ENCODE results near the gene TRMT11.

Gene TRMT11

GRCh38 chr6:125962900-125963497, 23.3 kb upstream of the TRMT11 start:
- TF ChIP-seq CTCF (IDR thresholded peaks at IDR 0.05; ENCODE audit: low read length), result no peak
- no peak for TF ChIP-seq EZH2 (IDR thresholded peaks at IDR 0.05; ENCODE audit: borderline replicate concordance, low read length)
- peaks cover 31% of the 10 kb centered on the region for H3K79me2 ChIP-seq (ENCODE audit: insufficient read depth, low read length)
- H3K9ac ChIP-seq (ENCODE audit: low read length), result no peak overlapping the region
- H2AFZ ChIP-seq (ENCODE audit: low read length), result no peak overlapping the region
- H4K20me1 ChIP-seq (ENCODE audit: insufficient read depth, low read length), result no peaks in the 10 kb centered on the region; the same call in 1 of the 2 replicates
- H3K27me3 ChIP-seq (ENCODE audit: insufficient read depth, low read length), result no peaks in the 10 kb centered on the region
- H3F3A ChIP-seq (ENCODE audit: insufficient read depth, low read length), result no peaks in the 10 kb centered on the region
- H3K9me2 ChIP-seq (ENCODE audit: low read depth, low read length), result no peaks in the 10 kb centered on the region
- H3K4me3 ChIP-seq (ENCODE audit: low read depth, low read length, poor library complexity, severe bottlenecking), result no peak overlapping the region
- no peaks in the 10 kb centered on the region for H3K9me3 ChIP-seq (ENCODE audit: low read length)
- no peak overlapping the region for H3K4me2 ChIP-seq (ENCODE audit: low read length)
- no peaks in the 10 kb centered on the region for H3K36me3 ChIP-seq (ENCODE audit: insufficient read depth, low read length)
- H3K4me1 ChIP-seq (ENCODE audit: insufficient read depth, low read length, severe bottlenecking), result peaks cover 16% of the 10 kb centered on the region
- H3K27ac ChIP-seq (ENCODE audit: low read depth, low read length, poor library complexity, severe bottlenecking), result no peak overlapping the region

GRCh38 chr6:125963817-125964216, 22.5 kb upstream of the TRMT11 start:
- Histone ChIP-seq H3K4me3 (ENCODE audit: low read depth, low read length, poor library complexity, severe bottlenecking) (no peak overlapping the region), H3K27ac (ENCODE audit: low read depth, low read length, poor library complexity, severe bottlenecking) (no peak overlapping the region), H3K4me1 (ENCODE audit: insufficient read depth, low read length, severe bottlenecking) (peaks cover 16% of the 10 kb centered on the region), H3K36me3 (ENCODE audit: insufficient read depth, low read length) (no peaks in the 10 kb centered on the region), H3K9me3 (ENCODE audit: low read length) (no peaks in the 10 kb centered on the region), H3F3A (ENCODE audit: insufficient read depth, low read length) (no peaks in the 10 kb centered on the region), H2AFZ (ENCODE audit: low read length) (no peak overlapping the region), H3K9ac (ENCODE audit: low read length) (no peak overlapping the region), H3K27me3 (ENCODE audit: insufficient read depth, low read length) (no peaks in the 10 kb centered on the region), H3K9me2 (ENCODE audit: low read depth, low read length) (no peaks in the 10 kb centered on the region), H4K20me1 (ENCODE audit: insufficient read depth, low read length) (no peaks in the 10 kb centered on the region; the same call in 1 of the 2 replicates), H3K4me2 (ENCODE audit: low read length) (no peak overlapping the region), H3K79me2 (ENCODE audit: insufficient read depth, low read length) (peaks cover 23% of the 10 kb centered on the region)
- TF ChIP-seq EZH2 (IDR thresholded peaks at IDR 0.05; ENCODE audit: borderline replicate concordance, low read length), result no peak
- no peak for TF ChIP-seq CTCF (IDR thresholded peaks at IDR 0.05; ENCODE audit: low read length)

GRCh38 chr6:125966569-125966968, 19.8 kb upstream of the TRMT11 start:
- Histone ChIP-seq H2AFZ (ENCODE audit: low read length) (no peak overlapping the region), H3F3A (ENCODE audit: insufficient read depth, low read length) (no peaks in the 10 kb centered on the region), H3K27ac (ENCODE audit: low read depth, low read length, poor library complexity, severe bottlenecking) (no peak overlapping the region), H3K9me2 (ENCODE audit: low read depth, low read length) (no peaks in the 10 kb centered on the region), H3K79me2 (ENCODE audit: insufficient read depth, low read length) (peaks cover 21% of the 10 kb centered on the region), H3K4me1 (ENCODE audit: insufficient read depth, low read length, severe bottlenecking) (peaks cover 17% of the 10 kb centered on the region), H3K4me3 (ENCODE audit: low read depth, low read length, poor library complexity, severe bottlenecking) (no peak overlapping the region), H3K36me3 (ENCODE audit: insufficient read depth, low read length) (no peaks in the 10 kb centered on the region), H3K9ac (ENCODE audit: low read length) (no peak overlapping the region), H3K4me2 (ENCODE audit: low read length) (no peak overlapping the region), H3K27me3 (ENCODE audit: insufficient read depth, low read length) (no peaks in the 10 kb centered on the region), H3K9me3 (ENCODE audit: low read length) (no peaks in the 10 kb centered on the region), H4K20me1 (ENCODE audit: insufficient read depth, low read length) (no peaks in the 10 kb centered on the region; the same call in 1 of the 2 replicates)
- TF ChIP-seq EZH2 (IDR thresholded peaks at IDR 0.05; ENCODE audit: borderline replicate concordance, low read length) (no peak), CTCF (IDR thresholded peaks at IDR 0.05; ENCODE audit: low read length) (no peak)
